H1 (cell line): Measurements from ENCODE around the gene TRAPPC2. TPM values are rescaled to one million over a fixed set of nuclear protein-coding genes. Genes with fewer than 3 reads are reported as not detected.

Experiments
- CTCF ChIA-PET: fragments of 300-600 bp; sonication (Branson Sonifier 250); formaldehyde crosslinking; loops from one replicate; lab custom pipeline; 2021; ENCODE audit not compliant: partially characterized antibody; lab: Charles Lee
- POLR2A ChIA-PET: fragments of 300-600 bp; sonication (Branson Sonifier 250); formaldehyde crosslinking; loops from one replicate; lab custom pipeline; 2021; ENCODE audit warnings: inconsistent platforms; ENCODE audit not compliant: partially characterized antibody; lab: Charles Lee
- DNase-seq, 2 experiments: peaks; one replicate each; pipeline versions ENCODE4 v3.0.0 to v3.0.0-alpha.2; 2010 to 2022; ENCODE audit warnings: low spot score in 2 of 2, low read depth in 1 of 2, mixed read lengths in 1 of 2
- FAIRE-seq: peaks from 2 replicates; lab custom pipeline; 2011; peaks lifted over from hg19 to GRCh38; lab: Jason Lieb, UNC
- H2AFZ ChIP-seq: 2 replicates; pipeline ENCODE4 v1.8.1; 2012; ENCODE audit warnings: low read length, inconsistent platforms
- H2AK5ac ChIP-seq: 2 replicates; pipeline ENCODE4 v1.6.1; 2013; ENCODE audit warnings: low read depth, low read length
- H2BK120ac ChIP-seq: replicated peaks from 2 replicates; pipeline ENCODE3; 2013; ENCODE audit warnings: low read depth, low read length, inconsistent platforms
- H2BK12ac ChIP-seq: 2 replicates; pipeline ENCODE4 v1.6.1; 2013; ENCODE audit warnings: low read depth, low read length
- H2BK15ac ChIP-seq: 2 replicates; pipeline ENCODE4 v1.6.1; 2013; ENCODE audit warnings: low read length
- H2BK20ac ChIP-seq: 2 replicates; pipeline ENCODE4 v1.6.1; 2013; ENCODE audit warnings: low read length
- H2BK5ac ChIP-seq: 2 replicates; pipeline ENCODE4 v1.6.1; 2013; ENCODE audit warnings: low read depth, low read length
- H3K14ac ChIP-seq: 2 replicates; pipeline ENCODE4 v1.6.1; 2013; ENCODE audit warnings: inconsistent platforms; ENCODE audit not compliant: insufficient read length
- H3K18ac ChIP-seq: 2 replicates; pipeline ENCODE4 v1.6.1; 2013; ENCODE audit warnings: low read length; ENCODE audit errors: extremely low read depth
- H3K23ac ChIP-seq: 2 replicates; pipeline ENCODE4 v1.6.1; 2013; ENCODE audit warnings: inconsistent platforms; ENCODE audit not compliant: insufficient read length
- H3K23me2 ChIP-seq: 2 replicates; pipeline ENCODE4 v1.6.1; 2013; ENCODE audit warnings: low read depth, low read length
- H3K27ac ChIP-seq: 2 replicates; pipeline ENCODE4 v1.6.1; 2011; ENCODE audit warnings: low read depth, low read length, inconsistent platforms
- H3K27me3 ChIP-seq, 4 experiments: replicated peaks in 1 of 4; 1 replicate in 1 of 4; 2 replicates in 3 of 4; pipeline versions ENCODE4 v1.6.1 to v1.8.1; 2011 to 2013; ENCODE audit warnings: low read length in 3 of 4, mild to moderate bottlenecking in 3 of 4, inconsistent platforms in 2 of 4, mixed read lengths in 2 of 4, moderate library complexity in 1 of 4; ENCODE audit not compliant: control insufficient read depth in 3 of 4, insufficient read depth in 3 of 4; ENCODE audit errors: extremely low read depth in 1 of 4
- H3K36me3 ChIP-seq, 4 experiments: 2 replicates each; pipeline versions ENCODE4 v1.6.1 to v1.8.1; 2011 to 2013; ENCODE audit warnings: mild to moderate bottlenecking in 4 of 4, low read length in 3 of 4, moderate library complexity in 2 of 4, control low read depth in 1 of 4, inconsistent platforms in 1 of 4; ENCODE audit not compliant: insufficient read depth in 4 of 4, control insufficient read depth in 2 of 4
- H3K4ac ChIP-seq: replicated peaks from 2 replicates; pipeline ENCODE3; 2013; ENCODE audit warnings: low read length, low read depth, mixed read lengths, inconsistent platforms; ENCODE audit not compliant: insufficient read length
- H3K4me1 ChIP-seq, 4 experiments: replicated peaks in 1 of 4; 1 replicate in 1 of 4; 2 replicates in 3 of 4; pipeline versions ENCODE4 v1.6.1 to v1.8.1; 2011 to 2013; ENCODE audit warnings: low read length in 3 of 4, inconsistent platforms in 2 of 4, mixed read lengths in 1 of 4; ENCODE audit not compliant: insufficient read depth in 4 of 4, control insufficient read depth in 3 of 4
- H3K4me2 ChIP-seq, 2 experiments: 2 replicates each; pipeline versions ENCODE4 v1.6.1 to v1.8.1; 2011 to 2013; ENCODE audit warnings: low read depth in 2 of 2, low read length in 2 of 2, control low read depth in 1 of 2, inconsistent platforms in 1 of 2, mild to moderate bottlenecking in 1 of 2; ENCODE audit not compliant: insufficient read depth in 1 of 2
- H3K4me3 ChIP-seq, 4 experiments: fragments of 200-600, 300-600 bp in 1 of 4; sonication (generic), shearing (Covaris generic), sonication (Bioruptor Twin) in 1 of 4; 2 replicates each; pipeline versions ENCODE4 v1.5.1 to v1.8.1; 2011 to 2016; ENCODE audit warnings: low read length in 4 of 4, low read depth in 3 of 4, control low read depth in 2 of 4, inconsistent platforms in 2 of 4, mild to moderate bottlenecking in 2 of 4, mixed read lengths in 1 of 4, moderate library complexity in 1 of 4; ENCODE audit not compliant: insufficient read depth in 2 of 4; ENCODE audit errors: extremely low read depth in 1 of 4
- H3K56ac ChIP-seq: replicated peaks from 2 replicates; pipeline ENCODE3; 2013; ENCODE audit warnings: low read depth, mild to moderate bottlenecking, mixed read lengths, low read length, inconsistent platforms; ENCODE audit not compliant: insufficient read length
- H3K79me1 ChIP-seq: 2 replicates; pipeline ENCODE4 v1.6.1; 2013; ENCODE audit warnings: low read depth, low read length, control low read depth
- H3K79me2 ChIP-seq, 2 experiments: 2 replicates each; pipeline versions ENCODE4 v1.6.1 to v1.8.1; 2012 to 2013; ENCODE audit warnings: low read length in 2 of 2, mild to moderate bottlenecking in 2 of 2, inconsistent platforms in 1 of 2; ENCODE audit not compliant: insufficient read depth in 2 of 2, control insufficient read depth in 1 of 2
- H3K9ac ChIP-seq, 4 experiments: replicated peaks in 1 of 4; 1 replicate in 1 of 4; 2 replicates in 3 of 4; pipeline versions ENCODE4 v1.6.1 to v1.8.1; 2011 to 2013; ENCODE audit warnings: low read depth in 3 of 4, low read length in 3 of 4, control low read depth in 2 of 4, mild to moderate bottlenecking in 2 of 4, moderate library complexity in 2 of 4, inconsistent platforms in 1 of 4; ENCODE audit errors: extremely low read depth in 1 of 4
- H3K9me3 ChIP-seq, 2 experiments: 2 replicates each; pipeline versions ENCODE4 v1.6.1 to v1.8.1; 2012 to 2013; ENCODE audit warnings: mild to moderate bottlenecking in 2 of 2, moderate library complexity in 2 of 2, control low read depth in 1 of 2, inconsistent platforms in 1 of 2, low read depth in 1 of 2, low read length in 1 of 2, mixed read lengths in 1 of 2; ENCODE audit not compliant: insufficient read depth in 2 of 2
- H4K20me1 ChIP-seq, 2 experiments: replicated peaks in 1 of 2; 2 replicates each; pipeline versions ENCODE3 to v1.8.1; 2011 to 2013; ENCODE audit warnings: inconsistent platforms in 2 of 2, low read length in 2 of 2, mild to moderate bottlenecking in 1 of 2; ENCODE audit not compliant: insufficient read depth in 2 of 2, control insufficient read depth in 1 of 2
- H4K5ac ChIP-seq: 2 replicates; pipeline ENCODE4 v1.6.1; 2013; ENCODE audit warnings: low read length, low read depth, mixed read lengths, inconsistent platforms; ENCODE audit not compliant: insufficient read length
- H4K8ac ChIP-seq: 2 replicates; pipeline ENCODE4 v1.8.0; 2013; ENCODE audit warnings: mild to moderate bottlenecking, moderate library complexity, low read length, inconsistent platforms; ENCODE audit not compliant: insufficient read depth; ENCODE audit errors: extremely low read depth
- H4K91ac ChIP-seq: replicated peaks from 2 replicates; pipeline ENCODE3; 2013; ENCODE audit warnings: low read length, mixed read lengths, inconsistent platforms; ENCODE audit not compliant: insufficient read length
- BRCA1 ChIP-seq: IDR thresholded peaks from 2 replicates; pipeline ENCODE4 v1.6.1; 2012; ENCODE audit warnings: low read depth, low read length, improper control_type of control experiment
- CEBPB ChIP-seq: IDR thresholded peaks from 2 replicates; pipeline ENCODE4 v1.6.1; 2012; ENCODE audit warnings: low read depth, low read length
- CREB1 ChIP-seq: IDR thresholded peaks from 2 replicates; pipeline ENCODE4 v1.6.1; 2012; ENCODE audit warnings: inconsistent platforms
- KDM5A ChIP-seq: fragments of 200-600 bp; IDR thresholded peaks from 2 replicates; pipeline ENCODE4 v1.7.1; 2012; ENCODE audit warnings: mild to moderate bottlenecking, low read length, inconsistent platforms, mixed read lengths
- RAD21 ChIP-seq, 2 experiments: IDR thresholded peaks in 1 of 2; conservative IDR thresholded peaks in 1 of 2; 2 replicates each; pipeline ENCODE4 v1.6.1; 2011; ENCODE audit warnings: low read depth in 2 of 2, low read length in 2 of 2, improper control_type of control experiment in 1 of 2, inconsistent platforms in 1 of 2, mild to moderate bottlenecking in 1 of 2, moderate library complexity in 1 of 2
- RXRA ChIP-seq: IDR thresholded peaks from 2 replicates; pipeline ENCODE4 v1.6.1; 2011; ENCODE audit warnings: low read depth, mild to moderate bottlenecking, low read length, moderate library complexity; ENCODE audit not compliant: insufficient read depth
- SP4 ChIP-seq: IDR thresholded peaks from 2 replicates; pipeline ENCODE4 v1.6.1; 2012; ENCODE audit warnings: low read length, inconsistent platforms
- SRF ChIP-seq: IDR thresholded peaks from 2 replicates; pipeline ENCODE4 v1.6.1; 2011; ENCODE audit warnings: mild to moderate bottlenecking, low read depth, low read length, moderate library complexity
- TAF1 ChIP-seq: IDR thresholded peaks from 2 replicates; pipeline ENCODE4 v1.6.1; 2011; ENCODE audit warnings: mild to moderate bottlenecking, low read depth, low read length
- TBP ChIP-seq: IDR thresholded peaks from 2 replicates; pipeline ENCODE4 v1.6.1; 2011; ENCODE audit warnings: low read depth, low read length, improper control_type of control experiment
- TEAD4 ChIP-seq: IDR thresholded peaks from 2 replicates; pipeline ENCODE4 v1.6.1; 2012; ENCODE audit warnings: low read depth, low read length, inconsistent platforms, mixed read lengths
- WGBS, 2 experiments: shearing (Covaris generic) in 1 of 2; methylation state at CpG; one replicate each; pipeline versions ENCODE4 v1.1.6 to v1.1.7; 2013 to 2015; ENCODE audit warnings: low lambda C conversion rate in 2 of 2, mixed read lengths in 2 of 2, inconsistent platforms in 1 of 2, low coverage in 1 of 2, missing lambda C conversion rate in 1 of 2; ENCODE audit not compliant: insufficient replicate concordance in 2 of 2, insufficient coverage in 1 of 2, insufficient read length in 1 of 2; ENCODE audit errors: extremely low coverage in 1 of 2, missing lambda C conversion rate in 1 of 2; 5-methylcytosine and 5-hydroxymethylcytosine counted together
- polyA plus RNA-seq, 7 experiments: library from polyadenylated mRNA; depleted of rRNA in 3 of 7; stranded (reverse) in 5 of 7; unstranded in 2 of 7; fragments of >200 nt in 5 of 7; fragments of 200-250 nt in 2 of 7; gene quantifications; 1 replicate in 5 of 7; 2 replicates in 1 of 7; 4 replicates in 1 of 7; pipeline versions ENCODE4 v1.2.1 to v1.2.3, GENCODE V29; 2011 to 2013; ENCODE audit warnings: missing spikeins in 2 of 7, mixed read lengths in 2 of 7
- total RNA-seq: library from RNA; stranded (reverse); fragmentation: NEBNext Ultra II Directional; extraction: Animal tissue kit (Norgen Biotek cat#: 25700); gene quantifications from 2 replicates; pipeline ENCODE4 v1.2.1, GENCODE V29; 2021
- TF ChIP-seq, protein P1 (sequence below): IDR thresholded peaks from 2 replicates; pipeline ENCODE4 v1.6.1; 2011; ENCODE audit warnings: low read depth, mild to moderate bottlenecking, low read length; ENCODE audit not compliant: insufficient read depth

The TRAPPC2 gene
- total and polyA plus RNA-seq, 2 of the 8 experiments (the other 6 are each of a cell fraction or from before 2014, with no cell fraction given): 6.7 to 10.8 TPM

DNA sequence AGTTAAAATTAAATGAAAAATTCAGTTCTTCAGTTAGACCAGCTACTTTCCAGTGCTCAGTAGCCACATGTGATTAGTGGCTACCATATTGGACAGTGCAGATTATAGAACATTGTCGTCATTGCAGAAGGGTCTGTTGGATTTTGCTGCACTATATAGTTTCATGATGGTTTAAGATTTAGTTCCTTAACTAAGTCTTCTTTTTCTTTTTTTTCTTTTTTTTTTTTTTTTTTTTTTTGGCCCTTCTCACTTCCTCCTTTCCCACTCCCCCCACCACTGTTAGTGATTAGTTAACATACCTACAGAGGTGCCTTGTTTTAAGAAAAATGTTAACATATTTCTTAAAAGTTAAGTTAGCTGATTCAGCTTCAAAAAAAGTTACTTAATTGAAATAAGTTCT lies 36.4 kb downstream of the TRAPPC2 start:
- Histone ChIP-seq H3K27ac (no peak overlapping the region), H3K79me1 (peaks cover 3% of the 10 kb centered on the region), H3K23ac (no peak overlapping the region), H2AFZ (no peak overlapping the region), H3K56ac (no peak overlapping the region), H4K20me1 (peaks cover 0 to 18% of the 10 kb centered on the region in 2 experiments), H2BK5ac (no peak overlapping the region), H3K79me2 (peaks cover 4 to 92% of the 10 kb centered on the region in 2 experiments), H2BK15ac (no peak overlapping the region), H3K4ac (no peak overlapping the region), H3K18ac (no peak overlapping the region), H3K4me2 (no peak overlapping the region), H3K4me3 (no peak overlapping the region), H4K91ac (no peak overlapping the region), H3K14ac (no peak overlapping the region), H2BK20ac (no peak overlapping the region), H3K23me2 (no peaks in the 10 kb centered on the region), H4K8ac (no peak overlapping the region), H2BK12ac (no peak overlapping the region), H2BK120ac (no peak overlapping the region), H3K36me3 (no peaks in the 10 kb centered on the region; a peak in 2 of 8 replicates), H4K5ac (no peak overlapping the region), H3K9me3 (no peaks in the 10 kb centered on the region), H2AK5ac (no peak overlapping the region), H3K27me3 (no peaks in the 10 kb centered on the region), H3K4me1 (peaks cover 2 to 4% (median 3%) of the 10 kb centered on the region in 4 experiments; a peak in 4 of 7 replicates), H3K9ac (no peak overlapping the region)
- POLR2A ChIA-PET: interaction anchor here (0.5 kb wide), 1 partner anchor 44 kb away, joined by 3 read pairs; no protein-coding TSS in a partner anchor
- FAIRE-seq (no peak), DNase-seq (no peak)
- CTCF ChIA-PET: interaction anchor here (0.9 kb wide), 1 partner anchor 794 kb away, joined by 3 read pairs; no protein-coding TSS in a partner anchor
- 63% methylated on average over 1 of the region's 1 CpG; no CpG with 5 or more reads in 1 of the 2 experiments for WGBS, 2 experiments
- TF ChIP-seq TBP: no peak
- no peak for TF ChIP-seq KDM5A
- TF ChIP-seq, protein P1, sequence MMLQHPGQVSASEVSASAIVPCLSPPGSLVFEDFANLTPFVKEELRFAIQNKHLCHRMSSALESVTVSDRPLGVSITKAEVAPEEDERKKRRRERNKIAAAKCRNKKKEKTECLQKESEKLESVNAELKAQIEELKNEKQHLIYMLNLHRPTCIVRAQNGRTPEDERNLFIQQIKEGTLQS: no peak
- no peak for TF ChIP-seq SP4
- no peak for TF ChIP-seq TEAD4
- TF ChIP-seq CREB1: no peak
- TF ChIP-seq BRCA1: no peak
- no peak for TF ChIP-seq RAD21 (IDR thresholded peaks at IDR 0.05 in 1 of 2, conservative IDR thresholded peaks at IDR 0.05 in 1 of 2; ENCODE audit: low read depth in 2 of 2, low read length in 2 of 2)
- TF ChIP-seq TAF1: no peak
- no peak for TF ChIP-seq SRF
- TF ChIP-seq RXRA: no peak
- no peak for TF ChIP-seq CEBPB
